Mammary epithelial cell (primary cell): ENCODE data around the gene ATP6V1D.

Experiments used
- CTCF ChIP-seq, 2 donors: IDR thresholded peaks in 1 of 2; conservative IDR thresholded peaks in 1 of 2; 2 replicates each; pipeline ENCODE4 v1.5.1; 2011 to 2012; ENCODE audit warnings: inconsistent platforms in 2 of 2, low read length in 2 of 2, mild to moderate bottlenecking in 2 of 2, control low read depth in 1 of 2, low read depth in 1 of 2; ENCODE audit not compliant: insufficient read depth in 1 of 2; ENCODE audit errors: extremely low read depth in 1 of 2
- EZH2 ChIP-seq: IDR thresholded peaks from 2 replicates; pipeline ENCODE4 v1.6.1; 2012; ENCODE audit warnings: low read length, inconsistent platforms, borderline replicate concordance

- TF ChIP-seq CTCF (conservative IDR thresholded peaks at IDR 0.05 in 1 of 2, IDR thresholded peaks at IDR 0.05 in 1 of 2; ENCODE audit: extremely low read depth in 1 of 2, insufficient read depth in 1 of 2, low read depth in 1 of 2, low read length in 2 of 2) (no peak), EZH2 (no peak)
Observed at GRCh38 chr14:67385120-67385519, 25.5 kb upstream of the ATP6V1D start.
